Activated T-helper 1 cell treated with anti-CD3 and anti-CD28 coated beads, Interleukin-12 subunit alpha, Interleukin-12 subunit beta, Interleukin-2, Interleukin-4 antibody, amounts not matched to agents 30 ng/mL and 10 ng/mL and 1 ng/mL, durations not matched to agents 14 hours and 24 hours and 36 hours (primary cell): Measurements from ENCODE around the gene TRABD2A. TPM values are rescaled to one million over a fixed set of nuclear protein-coding genes. Genes with fewer than 3 reads are reported as not detected.

ENCODE experiments used
- DNase-seq: peaks from one replicate; pipeline ENCODE4 v3.0.0; 2021; ENCODE audit warnings: low spot score
- H3K27ac Mint-ChIP-seq: one replicate; pipeline ENCODE4 v1.8.0; 2021; ENCODE audit warnings: mild to moderate bottlenecking, mixed read lengths
- H3K27me3 Mint-ChIP-seq: one replicate; pipeline ENCODE4 v1.8.0; 2022; ENCODE audit warnings: mild to moderate bottlenecking, moderate library complexity, mixed read lengths; ENCODE audit not compliant: insufficient read depth
- H3K36me3 Mint-ChIP-seq: one replicate; pipeline ENCODE4 v1.8.0; 2021; ENCODE audit warnings: low read depth, mixed read lengths
- H3K4me1 Mint-ChIP-seq: one replicate; pipeline ENCODE4 v1.8.0; 2021; ENCODE audit warnings: low read depth, mixed read lengths
- H3K4me3 Mint-ChIP-seq: one replicate; pipeline ENCODE4 v1.8.0; 2021; ENCODE audit warnings: mild to moderate bottlenecking, moderate library complexity, mixed read lengths
- H3K9me3 Mint-ChIP-seq: one replicate; pipeline ENCODE4 v1.8.0; 2021; ENCODE audit warnings: mixed read lengths
- intact Hi-C: fragments of 100-400 bp; cut with micrococcal nuclease; formaldehyde crosslinking; loops from one replicate; pipeline ENCODE4 v1.15.1; 2024
- total RNA-seq: library from RNA; stranded (reverse); gene quantifications from 2 replicates; pipeline ENCODE4 v1.2.3, GENCODE V29; 2022

Gene TRABD2A
- total RNA-seq, 1 donor from 2014 or later = 62.1 TPM

DNA sequence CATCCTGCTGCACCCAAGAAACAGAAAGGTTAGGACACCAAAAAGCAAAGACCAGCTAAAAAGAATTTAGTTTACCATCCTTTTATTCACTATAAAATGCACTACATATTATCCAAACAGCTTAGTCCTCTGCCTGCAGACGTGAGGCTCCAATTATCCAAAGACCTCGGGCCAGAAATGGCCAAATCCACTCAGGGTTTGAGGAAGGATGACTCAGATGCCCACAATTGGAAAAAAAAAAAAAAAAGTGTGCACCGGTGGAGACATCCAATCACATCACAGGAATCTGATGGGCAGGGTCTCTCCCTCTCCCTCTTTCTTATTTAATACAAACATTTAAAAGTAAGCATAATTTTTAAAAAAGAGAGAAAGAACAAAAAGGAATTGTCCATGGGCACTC lies 65.7 kb downstream of the TRABD2A start:
- intact Hi-C loops = no loop called here
- Mint-ChIP-seq H3K27ac (no peak overlapping the region), H3K4me1 (peaks cover 29% of the 10 kb centered on the region), H3K36me3 (peaks cover 13% of the 10 kb centered on the region), H3K4me3 (no peak overlapping the region), H3K9me3 (peaks cover 3% of the 10 kb centered on the region), H3K27me3 (peaks cover 1% of the 10 kb centered on the region)
- DNase-seq = no peak

DNA sequence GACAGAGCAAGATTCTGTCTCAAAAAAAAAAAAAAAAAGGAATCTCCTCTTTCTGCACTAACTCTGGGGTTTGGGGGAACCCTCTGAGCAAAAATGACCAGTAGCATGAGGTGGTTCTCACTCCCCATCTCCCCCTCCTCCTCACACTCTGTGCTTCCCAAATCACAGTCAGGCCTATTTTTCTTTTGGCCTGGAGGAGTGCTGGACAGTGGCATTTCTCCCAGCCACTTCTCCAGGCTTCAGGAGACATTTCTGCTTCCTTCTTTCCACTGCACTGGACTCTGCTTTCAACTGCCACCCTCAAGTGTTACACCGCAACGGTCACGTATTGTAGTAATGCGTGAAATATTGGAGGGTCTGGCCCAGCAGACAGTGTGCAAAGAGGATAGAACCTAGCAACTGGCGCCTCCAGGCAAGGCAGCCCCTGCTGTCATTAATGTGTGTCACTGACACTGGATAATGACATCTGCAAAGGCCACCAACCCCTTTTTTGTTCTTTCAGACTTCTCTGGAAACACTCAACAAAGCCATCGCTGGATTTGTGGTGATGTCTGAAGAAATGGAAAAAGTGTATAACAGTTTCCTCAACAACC lies 68.9 kb downstream of the TRABD2A start:
- Mint-ChIP-seq H3K27me3 (peaks cover 1% of the 10 kb centered on the region), H3K36me3 (peaks cover 9% of the 10 kb centered on the region), H3K9me3 (peaks cover 3% of the 10 kb centered on the region), H3K4me3 (no peak overlapping the region), H3K27ac (peak overlapping the region; percentile 16), H3K4me1 (peaks cover 12% of the 10 kb centered on the region)
- intact Hi-C loops = no loop called here
- DNase-seq = no peak

GRCh38 chr2:84808279-84808678 lies 72.6 kb downstream of the TRABD2A start:
- no peak for DNase-seq
- Mint-ChIP-seq H3K27ac (no peak overlapping the region), H3K4me1 (no peaks in the 10 kb centered on the region), H3K9me3 (no peaks in the 10 kb centered on the region), H3K4me3 (no peak overlapping the region), H3K36me3 (peaks cover 2% of the 10 kb centered on the region), H3K27me3 (peaks cover 1% of the 10 kb centered on the region)
- intact Hi-C loops = no loop called here

- no peak for DNase-seq
- Mint-ChIP-seq H3K4me1 (no peaks in the 10 kb centered on the region), H3K4me3 (no peak overlapping the region), H3K27ac (no peak overlapping the region), H3K27me3 (peaks cover 1% of the 10 kb centered on the region), H3K36me3 (peaks cover 4% of the 10 kb centered on the region), H3K9me3 (peaks cover 7% of the 10 kb centered on the region)
- intact Hi-C loops = no loop called here
Observed at GRCh38 chr2:84807063-84807485, 73.8 kb downstream of the TRABD2A start.

GRCh38 chr2:84805250-84805958 lies 75.5 kb downstream of the TRABD2A start:
- peaks cover 9% of the 10 kb centered on the region for H3K9me3 Mint-ChIP-seq
- DNase-seq = no peak
- H3K4me1 Mint-ChIP-seq = peaks cover 4% of the 10 kb centered on the region
- H3K36me3 Mint-ChIP-seq = peaks cover 5% of the 10 kb centered on the region
- H3K27ac Mint-ChIP-seq = no peak overlapping the region
- intact Hi-C loops = no loop called here
- no peak overlapping the region for H3K4me3 Mint-ChIP-seq
- H3K27me3 Mint-ChIP-seq = no peaks in the 10 kb centered on the region

GRCh38 chr2:84801811-84802210 lies 79.1 kb downstream of the TRABD2A start:
- Mint-ChIP-seq H3K9me3 (peaks cover 9% of the 10 kb centered on the region), H3K4me1 (peaks cover 11% of the 10 kb centered on the region), H3K4me3 (no peak overlapping the region), H3K27ac (no peak overlapping the region), H3K27me3 (no peaks in the 10 kb centered on the region), H3K36me3 (peaks cover 5% of the 10 kb centered on the region)
- no peak for DNase-seq
- intact Hi-C loops = loop anchor here (2.0 kb wide), 1 partner anchor 15 kb away; no protein-coding TSS in a partner anchor

DNA sequence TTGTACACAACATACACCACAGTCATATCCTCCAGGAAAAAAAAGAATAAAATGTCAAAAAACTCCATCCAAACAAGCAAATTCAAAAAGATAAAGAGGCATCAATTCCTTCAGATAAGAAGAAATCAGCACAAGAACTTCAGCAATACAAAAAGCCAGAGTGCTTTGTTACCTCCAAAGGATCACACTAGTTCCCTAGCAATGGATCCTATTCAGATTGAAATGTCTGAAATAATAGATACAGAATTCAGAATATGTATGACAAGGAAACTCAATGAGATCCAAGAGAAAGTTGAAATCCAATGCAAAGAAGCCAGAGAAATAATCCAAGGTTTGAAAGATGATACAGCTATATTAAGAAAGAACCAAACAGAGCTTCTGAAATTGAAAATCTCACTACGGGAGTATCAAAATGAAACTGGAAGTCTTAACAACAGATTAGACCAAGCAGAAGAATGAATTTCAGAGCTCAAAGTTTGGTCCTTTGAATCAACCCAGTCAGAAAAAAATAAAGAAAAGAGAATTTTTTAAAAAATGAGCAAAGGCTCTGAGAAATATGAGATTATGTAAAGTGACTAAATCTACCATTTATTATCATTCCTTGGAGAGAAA lies 80.6 kb downstream of the TRABD2A start:
- H3K9me3 Mint-ChIP-seq = peaks cover 9% of the 10 kb centered on the region
- no peak for DNase-seq
- intact Hi-C loops = loop anchor here (2.0 kb wide), 1 partner anchor 17 kb away; no protein-coding TSS in a partner anchor
- H3K4me1 Mint-ChIP-seq = peaks cover 11% of the 10 kb centered on the region
- peak overlapping the region; percentile 7 for H3K4me3 Mint-ChIP-seq
- no peak overlapping the region for H3K27ac Mint-ChIP-seq
- H3K36me3 Mint-ChIP-seq = peaks cover 5% of the 10 kb centered on the region
- no peaks in the 10 kb centered on the region for H3K27me3 Mint-ChIP-seq

GRCh38 chr2:84799772-84800171 lies 81.1 kb downstream of the TRABD2A start:
- peaks cover 5% of the 10 kb centered on the region for H3K36me3 Mint-ChIP-seq
- H3K9me3 Mint-ChIP-seq = peaks cover 9% of the 10 kb centered on the region
- H3K4me3 Mint-ChIP-seq = peak overlapping the region; percentile 7
- no peak overlapping the region for H3K27ac Mint-ChIP-seq
- peaks cover 11% of the 10 kb centered on the region for H3K4me1 Mint-ChIP-seq
- intact Hi-C loops = loop anchor here (2.0 kb wide), 1 partner anchor 17 kb away; no protein-coding TSS in a partner anchor
- no peak for DNase-seq
- H3K27me3 Mint-ChIP-seq = no peaks in the 10 kb centered on the region

DNA sequence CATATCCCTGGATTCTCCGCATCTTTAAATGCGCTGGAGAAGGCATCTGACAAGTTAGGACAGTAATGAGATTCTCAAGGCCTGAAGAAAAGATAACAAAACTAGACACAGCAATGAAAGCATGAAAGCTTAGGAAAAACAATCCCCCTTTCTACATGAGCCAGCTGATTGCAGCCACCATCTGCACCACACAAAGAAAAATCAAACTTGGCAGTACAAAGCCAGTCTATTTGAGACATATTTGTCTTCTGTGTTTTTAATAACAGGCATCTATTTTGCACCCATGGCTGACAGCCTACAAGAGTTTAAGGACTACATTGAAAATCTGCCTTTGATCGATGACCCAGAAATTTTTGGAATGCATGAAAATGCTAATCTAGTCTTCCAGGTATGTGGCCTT lies 83.6 kb downstream of the TRABD2A start:
- Mint-ChIP-seq H3K9me3 (peaks cover 21% of the 10 kb centered on the region), H3K4me1 (peaks cover 11% of the 10 kb centered on the region), H3K27me3 (no peaks in the 10 kb centered on the region), H3K27ac (no peak overlapping the region), H3K36me3 (peaks cover 9% of the 10 kb centered on the region), H3K4me3 (no peak overlapping the region)
- intact Hi-C loops = loop anchor here (2.0 kb wide), 2 partner anchors 14 to 36 kb away; no protein-coding TSS in a partner anchor
- no peak for DNase-seq

DNA sequence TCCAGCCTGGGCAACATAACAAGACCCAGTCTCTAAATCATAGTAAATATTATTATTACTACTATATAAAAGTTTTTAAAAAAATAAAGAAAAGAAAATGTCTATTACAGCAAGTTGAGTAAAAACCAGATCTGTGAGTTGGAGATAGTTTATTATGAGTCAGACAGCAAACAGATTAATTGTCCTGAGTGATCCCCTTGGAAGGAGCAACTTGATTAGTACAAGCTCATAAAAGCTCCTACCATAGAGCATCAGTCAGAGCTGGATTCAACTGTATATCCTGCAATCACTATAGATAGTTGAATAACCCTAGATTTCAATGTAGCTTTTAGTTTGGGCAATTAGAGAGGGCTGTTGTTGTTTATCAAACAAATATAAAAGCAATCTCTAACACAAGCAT lies 84.1 kb downstream of the TRABD2A start:
- Mint-ChIP-seq H3K36me3 (peaks cover 4% of the 10 kb centered on the region), H3K9me3 (peaks cover 21% of the 10 kb centered on the region), H3K27me3 (no peaks in the 10 kb centered on the region), H3K27ac (no peak overlapping the region), H3K4me1 (peaks cover 11% of the 10 kb centered on the region), H3K4me3 (no peak overlapping the region)
- DNase-seq = no peak
- intact Hi-C loops = loop anchor here (2.0 kb wide), 2 partner anchors 14 to 36 kb away; no protein-coding TSS in a partner anchor

GRCh38 chr2:84793641-84794040 lies 87.2 kb downstream of the TRABD2A start:
- Mint-ChIP-seq H3K27ac (no peak overlapping the region), H3K4me3 (no peak overlapping the region), H3K4me1 (no peaks in the 10 kb centered on the region), H3K27me3 (no peaks in the 10 kb centered on the region), H3K9me3 (peaks cover 21% of the 10 kb centered on the region), H3K36me3 (peaks cover 6% of the 10 kb centered on the region)
- no peak for DNase-seq
- intact Hi-C loops = no loop called here

- Mint-ChIP-seq H3K4me1 (no peaks in the 10 kb centered on the region), H3K4me3 (no peak overlapping the region), H3K9me3 (peaks cover 21% of the 10 kb centered on the region), H3K36me3 (peaks cover 11% of the 10 kb centered on the region), H3K27ac (no peak overlapping the region), H3K27me3 (no peaks in the 10 kb centered on the region)
- intact Hi-C loops = no loop called here
- DNase-seq = no peak
Observed at GRCh38 chr2:84792856-84793522, 87.9 kb downstream of the TRABD2A start.
